ENCODE results near the gene SCAANT1. TPM values are rescaled to one million over a fixed set of nuclear protein-coding genes. Genes with fewer than 3 reads are reported as not detected.

Gene SCAANT1
- not detected in 2 replicates for total RNA-seq

GRCh38 chr3:63911873-63912767 is at the start of gene SCAANT1:
Gene SCAANT1 (minus strand): TSS chr3:63912383.

GRCh38 chr3:63863150-63864007 is 48.8 kb downstream of the SCAANT1 start, which contains the start of the genes ATXN7 and THOC7:
Gene ATXN7 (plus strand): TSS chr3:63863867. CDS start chr3:63912599, 48,732 bp downstream.
Gene THOC7 (minus strand): TSS chr3:63863805. CDS start chr3:63863790, 15 bp downstream.

Small RNA genes lying within 50 kb of the gene (small RNA-seq; reads per million reads assigned to genes)
- not detected for gene SCAANT1

Other genes with a start within 250 kb of the SCAANT1 start
- not detected in 2 replicates for gene C3orf49, start 93.1 kb downstream of the SCAANT1 start, total RNA-seq
- 68.6 and 69.4 TPM in 2 replicates for gene THOC7, start 48.6 kb downstream of the SCAANT1 start, total RNA-seq
- gene ATXN7, start 48.5 kb downstream of the SCAANT1 start, total RNA-seq: 20.7 and 27.9 TPM in 2 replicates
- gene PSMD6, start 111.1 kb upstream of the SCAANT1 start, total RNA-seq: 109 and 120 TPM in 2 replicates

Measured in thoracic aorta endothelial cell (primary cell).